ENCODE data around the gene PCSK6.
"Not testable (repeated sequence)": the region's sequence is repeated elsewhere in the genome, so short reads cannot be mapped to it uniquely, and the experiment has no call there.

Gene PCSK6

GRCh38 chr15:101373577-101373976 is 115.9 kb downstream of the PCSK6 start:
- DNase-seq: no peak

- DNase-seq: no peak
These were observed 116.5 kb downstream of the PCSK6 start for GRCh38 chr15:101372960-101373525.

GRCh38 chr15:101372149-101372577 is 117.3 kb downstream of the PCSK6 start:
- DNase-seq: no peak

GRCh38 chr15:101371519-101371918 is 118.0 kb downstream of the PCSK6 start:
- no peak for DNase-seq

- DNase-seq: no peak
These were observed 118.4 kb downstream of the PCSK6 start for GRCh38 chr15:101371081-101371480.

GRCh38 chr15:101370330-101371024 is 119.0 kb downstream of the PCSK6 start:
- no peak for DNase-seq

- no peak for DNase-seq
These were observed 119.8 kb downstream of the PCSK6 start for GRCh38 chr15:101369676-101370075.

GRCh38 chr15:101368861-101369642 is 120.5 kb downstream of the PCSK6 start:
- DNase-seq: no peak

- no peak for DNase-seq
These were observed 121.3 kb downstream of the PCSK6 start for GRCh38 chr15:101368086-101368780.

- DNase-seq: no peak
These were observed 122.7 kb downstream of the PCSK6 start for GRCh38 chr15:101366853-101367252.

- DNase-seq: no peak
These were observed 126.4 kb downstream of the PCSK6 start for GRCh38 chr15:101362986-101363566.

- no peak for DNase-seq
These were observed 127.1 kb downstream of the PCSK6 start for GRCh38 chr15:101362359-101362758.

- no peak for DNase-seq
These were observed 128.1 kb downstream of the PCSK6 start for GRCh38 chr15:101361418-101361817.

- no peak for DNase-seq
These were observed 130.1 kb downstream of the PCSK6 start for GRCh38 chr15:101359365-101359947.

GRCh38 chr15:101358895-101359294 is 130.6 kb downstream of the PCSK6 start:
- DNase-seq: no peak

- DNase-seq: no peak
These were observed 131.6 kb downstream of the PCSK6 start for GRCh38 chr15:101357885-101358284.

- DNase-seq: no peak
These were observed 132.2 kb downstream of the PCSK6 start for GRCh38 chr15:101357333-101357732.

- not testable (repeated sequence) for DNase-seq
These were observed 132.9 kb downstream of the PCSK6 start for GRCh38 chr15:101356512-101357172.

GRCh38 chr15:101355678-101356464 is 133.6 kb downstream of the PCSK6 start:
- DNase-seq: no peak

GRCh38 chr15:101354891-101355623 is 134.4 kb downstream of the PCSK6 start:
- DNase-seq: no peak

Measured in activated T-cell treated with anti-CD3 and anti-CD28 coated beads, Interleukin-2, amount 50 U/mL, for 1 hour (primary cell).